ENCODE results near the gene HIC1. TPM values are rescaled to one million over a fixed set of nuclear protein-coding genes. Genes with fewer than 3 reads are reported as not detected.
A peak's percentile ranks its signal among the peaks of the same experiment; 100 is the strongest.

The HIC1 gene
- total RNA-seq, 1 donor from 2014 or later: 23.5 TPM

GRCh38 chr17:2053380-2054261, 1.3 kb upstream of the HIC1 start:
- Histone ChIP-seq H3K9ac (ENCODE audit: low read depth in 1 of 3, low read length in 3 of 3) (peak overlapping the region in 1 of 3 donors; percentile 60), H3K9me3 (ENCODE audit: control insufficient read depth in 3 of 3, low read length in 3 of 3) (no peaks in the 10 kb centered on the region), H3K36me3 (ENCODE audit: control insufficient read depth in 3 of 3, insufficient read depth in 3 of 3, low read length in 3 of 3) (peaks cover 0 to 4% (median 3%) of the 10 kb centered on the region in 3 donors), H3K27me3 (ENCODE audit: control insufficient read depth in 3 of 3, insufficient read depth in 3 of 3, low read length in 3 of 3) (peaks cover 0 to 32% (median 11%) of the 10 kb centered on the region in 3 donors), H3K27ac (ENCODE audit: low read depth, low read length) (peak overlapping the region; percentile 81), H3K4me3 (ENCODE audit: low read length in 3 of 3) (peak overlapping the region; percentile 46 to 56 (median 54)), H3K4me1 (ENCODE audit: control insufficient read depth in 3 of 3, insufficient read depth in 3 of 3, low read length in 3 of 3) (peaks cover 21 to 25% (median 22%) of the 10 kb centered on the region in 3 donors)

GRCh38 chr17:2054262-2054511, 716 bp upstream of the HIC1 start:
- H3K27me3 ChIP-seq (ENCODE audit: control insufficient read depth in 3 of 3, insufficient read depth in 3 of 3, low read length in 3 of 3): peaks cover 0 to 28% (median 11%) of the 10 kb centered on the region in 3 donors
- no peaks in the 10 kb centered on the region for H3K9me3 ChIP-seq (ENCODE audit: control insufficient read depth in 3 of 3, low read length in 3 of 3)
- peaks cover 16 to 22% (median 17%) of the 10 kb centered on the region in 3 donors for H3K4me1 ChIP-seq (ENCODE audit: control insufficient read depth in 3 of 3, insufficient read depth in 3 of 3, low read length in 3 of 3)
- peak overlapping the region in 2 of 3 donors; percentile 60 to 62 for H3K9ac ChIP-seq (ENCODE audit: low read depth in 1 of 3, low read length in 3 of 3)
- peaks cover 0 to 4% (median 3%) of the 10 kb centered on the region in 3 donors for H3K36me3 ChIP-seq (ENCODE audit: control insufficient read depth in 3 of 3, insufficient read depth in 3 of 3, low read length in 3 of 3)
- peak overlapping the region; percentile 81 for H3K27ac ChIP-seq (ENCODE audit: low read depth, low read length)
- H3K4me3 ChIP-seq (ENCODE audit: low read length in 3 of 3): peak overlapping the region; percentile 46 to 56 (median 54)

- H3K4me1 ChIP-seq (ENCODE audit: control insufficient read depth in 3 of 3, insufficient read depth in 3 of 3, low read length in 3 of 3): peaks cover 23 to 27% (median 26%) of the 10 kb centered on the region in 3 donors
- H3K27me3 ChIP-seq (ENCODE audit: control insufficient read depth in 3 of 3, insufficient read depth in 3 of 3, low read length in 3 of 3): peaks cover 0 to 23% (median 11%) of the 10 kb centered on the region in 3 donors
- H3K9ac ChIP-seq (ENCODE audit: low read depth in 1 of 3, low read length in 3 of 3): peak overlapping the region in 2 of 3 donors; percentile 67 to 79
- peak overlapping the region; percentile 81 for H3K27ac ChIP-seq (ENCODE audit: low read depth, low read length)
- H3K9me3 ChIP-seq (ENCODE audit: control insufficient read depth in 3 of 3, low read length in 3 of 3): no peaks in the 10 kb centered on the region
- peak overlapping the region; percentile 67 to 70 (median 68) for H3K4me3 ChIP-seq (ENCODE audit: low read length in 3 of 3)
- peaks cover 0 to 11% (median 9%) of the 10 kb centered on the region in 3 donors for H3K36me3 ChIP-seq (ENCODE audit: control insufficient read depth in 3 of 3, insufficient read depth in 3 of 3, low read length in 3 of 3)
Measured at GRCh38 chr17:2055292-2056205, 646 bp downstream of the HIC1 start.

GRCh38 chr17:2056206-2057174, 1.6 kb downstream of the HIC1 start:
- peak overlapping the region; percentile 78 for H3K27ac ChIP-seq (ENCODE audit: low read depth, low read length)
- no peaks in the 10 kb centered on the region for H3K9me3 ChIP-seq (ENCODE audit: control insufficient read depth in 3 of 3, low read length in 3 of 3)
- H3K9ac ChIP-seq (ENCODE audit: low read depth in 1 of 3, low read length in 3 of 3): peak overlapping the region in 2 of 3 donors; percentile 67 to 79
- H3K4me3 ChIP-seq (ENCODE audit: low read length in 3 of 3): peak overlapping the region; percentile 67 to 70 (median 68)
- H3K27me3 ChIP-seq (ENCODE audit: control insufficient read depth in 3 of 3, insufficient read depth in 3 of 3, low read length in 3 of 3): peaks cover 0 to 21% (median 9%) of the 10 kb centered on the region in 3 donors
- peaks cover 0 to 20% (median 12%) of the 10 kb centered on the region in 3 donors for H3K36me3 ChIP-seq (ENCODE audit: control insufficient read depth in 3 of 3, insufficient read depth in 3 of 3, low read length in 3 of 3)
- peaks cover 32 to 35% (median 35%) of the 10 kb centered on the region in 3 donors for H3K4me1 ChIP-seq (ENCODE audit: control insufficient read depth in 3 of 3, insufficient read depth in 3 of 3, low read length in 3 of 3)

GRCh38 chr17:2057175-2057759, 2.4 kb downstream of the HIC1 start:
- H3K9ac ChIP-seq (ENCODE audit: low read depth in 1 of 3, low read length in 3 of 3): peak overlapping the region in 1 of 3 donors; percentile 79

GRCh38 chr17:2057760-2058585, 3.1 kb downstream of the HIC1 start:
- Histone ChIP-seq H3K4me3 (ENCODE audit: low read length in 3 of 3) (peak overlapping the region; percentile 32 to 73 (median 59)), H3K27ac (ENCODE audit: low read depth, low read length) (peak overlapping the region; percentile 76), H3K27me3 (ENCODE audit: control insufficient read depth in 3 of 3, insufficient read depth in 3 of 3, low read length in 3 of 3) (peaks cover 0 to 14% (median 2%) of the 10 kb centered on the region in 3 donors), H3K36me3 (ENCODE audit: control insufficient read depth in 3 of 3, insufficient read depth in 3 of 3, low read length in 3 of 3) (peaks cover 0 to 24% (median 17%) of the 10 kb centered on the region in 3 donors), H3K4me1 (ENCODE audit: control insufficient read depth in 3 of 3, insufficient read depth in 3 of 3, low read length in 3 of 3) (peaks cover 39 to 46% (median 42%) of the 10 kb centered on the region in 3 donors), H3K9me3 (ENCODE audit: control insufficient read depth in 3 of 3, low read length in 3 of 3) (no peaks in the 10 kb centered on the region), H3K9ac (ENCODE audit: low read depth in 1 of 3, low read length in 3 of 3) (peak overlapping the region in 2 of 3 donors; percentile 43 to 79)

More at GRCh38 chr17:2057175-2057759, 2.4 kb downstream of the HIC1 start:
- Histone ChIP-seq H3K36me3 (ENCODE audit: control insufficient read depth in 3 of 3, insufficient read depth in 3 of 3, low read length in 3 of 3) (peaks cover 0 to 22% (median 15%) of the 10 kb centered on the region in 3 donors), H3K4me3 (ENCODE audit: low read length in 3 of 3) (peak overlapping the region in 2 of 3 donors; percentile 32 to 73), H3K27me3 (ENCODE audit: control insufficient read depth in 3 of 3, insufficient read depth in 3 of 3, low read length in 3 of 3) (peaks cover 0 to 14% (median 2%) of the 10 kb centered on the region in 3 donors), H3K4me1 (ENCODE audit: control insufficient read depth in 3 of 3, insufficient read depth in 3 of 3, low read length in 3 of 3) (peaks cover 33 to 39% (median 38%) of the 10 kb centered on the region in 3 donors), H3K27ac (ENCODE audit: low read depth, low read length) (peak overlapping the region; percentile 76), H3K9me3 (ENCODE audit: control insufficient read depth in 3 of 3, low read length in 3 of 3) (no peaks in the 10 kb centered on the region)

GRCh38 chr17:2058586-2059546, 4.0 kb downstream of the HIC1 start:
- Histone ChIP-seq H3K4me1 (ENCODE audit: control insufficient read depth in 3 of 3, insufficient read depth in 3 of 3, low read length in 3 of 3) (peaks cover 44 to 50% (median 47%) of the 10 kb centered on the region in 3 donors), H3K9ac (ENCODE audit: low read depth in 1 of 3, low read length in 3 of 3) (peak overlapping the region in 2 of 3 donors; percentile 32 to 79), H3K36me3 (ENCODE audit: control insufficient read depth in 3 of 3, insufficient read depth in 3 of 3, low read length in 3 of 3) (peaks cover 0 to 29% (median 17%) of the 10 kb centered on the region in 3 donors)

More at GRCh38 chr17:2058586-2059546, 4.0 kb downstream of the HIC1 start:
- Histone ChIP-seq H3K27me3 (ENCODE audit: control insufficient read depth in 3 of 3, insufficient read depth in 3 of 3, low read length in 3 of 3) (peaks cover 0 to 9% (median 2%) of the 10 kb centered on the region in 3 donors), H3K27ac (ENCODE audit: low read depth, low read length) (peak overlapping the region; percentile 76), H3K9me3 (ENCODE audit: control insufficient read depth in 3 of 3, low read length in 3 of 3) (no peaks in the 10 kb centered on the region), H3K4me3 (ENCODE audit: low read length in 3 of 3) (peak overlapping the region; percentile 32 to 73 (median 62))
